Epithelial cell of esophagus (primary cell): ENCODE results near the gene KSR2.
"Not testable (repeated sequence)": the region's sequence is repeated elsewhere in the genome, so short reads cannot be mapped to it uniquely, and the experiment has no call there.

Source experiments
- DNase-seq: peaks from one replicate; pipeline ENCODE4 v3.0.0; 2010; ENCODE audit warnings: low read depth
- H3K4me3 ChIP-seq: 2 replicates; pipeline ENCODE4 v1.5.1; 2011; ENCODE audit warnings: mild to moderate bottlenecking, low read length, control low read depth
- CTCF ChIP-seq: IDR thresholded peaks from 2 replicates; pipeline ENCODE4 v1.5.1; 2011; ENCODE audit warnings: low read depth, mild to moderate bottlenecking, low read length, control low read depth, inconsistent platforms; ENCODE audit not compliant: insufficient read depth; ENCODE audit errors: missing control alignments

Gene KSR2

GRCh38 chr12:117629454-117629853 lies 339.3 kb downstream of the KSR2 start:
- TF ChIP-seq CTCF, result no peak
- DNase-seq, result no peak
- H3K4me3 ChIP-seq, result no peak overlapping the region

- not testable (repeated sequence) for H3K4me3 ChIP-seq, DNase-seq
Measured at GRCh38 chr12:117628711-117629110, 340.1 kb downstream of the KSR2 start.

- H3K4me3 ChIP-seq, result no peak overlapping the region
- no peak for TF ChIP-seq CTCF
- no peak for DNase-seq
Measured at GRCh38 chr12:117622741-117623140, 346.0 kb downstream of the KSR2 start.

GRCh38 chr12:117622087-117622486 lies 346.7 kb downstream of the KSR2 start:
- TF ChIP-seq CTCF, result no peak
- DNase-seq, result no peak
- H3K4me3 ChIP-seq, result no peak overlapping the region

GRCh38 chr12:117607778-117608177 lies 361.0 kb downstream of the KSR2 start:
- DNase-seq, result no peak
- TF ChIP-seq CTCF, result no peak

GRCh38 chr12:117606945-117607344 lies 361.8 kb downstream of the KSR2 start:
- TF ChIP-seq CTCF, result no peak
- DNase-seq, result no peak

More at GRCh38 chr12:117607778-117608177, 361.0 kb downstream of the KSR2 start:
- H3K4me3 ChIP-seq, result no peak overlapping the region

GRCh38 chr12:117606024-117606423 lies 362.8 kb downstream of the KSR2 start:
- no peak overlapping the region for H3K4me3 ChIP-seq
- TF ChIP-seq CTCF, result no peak
- DNase-seq, result no peak

More at GRCh38 chr12:117606945-117607344, 361.8 kb downstream of the KSR2 start:
- H3K4me3 ChIP-seq, result no peak overlapping the region
